Measurements from ENCODE around the gene CHL1. TPM values are rescaled to one million over a fixed set of nuclear protein-coding genes. Genes with fewer than 3 reads are reported as not detected.

Gene CHL1, protein sequence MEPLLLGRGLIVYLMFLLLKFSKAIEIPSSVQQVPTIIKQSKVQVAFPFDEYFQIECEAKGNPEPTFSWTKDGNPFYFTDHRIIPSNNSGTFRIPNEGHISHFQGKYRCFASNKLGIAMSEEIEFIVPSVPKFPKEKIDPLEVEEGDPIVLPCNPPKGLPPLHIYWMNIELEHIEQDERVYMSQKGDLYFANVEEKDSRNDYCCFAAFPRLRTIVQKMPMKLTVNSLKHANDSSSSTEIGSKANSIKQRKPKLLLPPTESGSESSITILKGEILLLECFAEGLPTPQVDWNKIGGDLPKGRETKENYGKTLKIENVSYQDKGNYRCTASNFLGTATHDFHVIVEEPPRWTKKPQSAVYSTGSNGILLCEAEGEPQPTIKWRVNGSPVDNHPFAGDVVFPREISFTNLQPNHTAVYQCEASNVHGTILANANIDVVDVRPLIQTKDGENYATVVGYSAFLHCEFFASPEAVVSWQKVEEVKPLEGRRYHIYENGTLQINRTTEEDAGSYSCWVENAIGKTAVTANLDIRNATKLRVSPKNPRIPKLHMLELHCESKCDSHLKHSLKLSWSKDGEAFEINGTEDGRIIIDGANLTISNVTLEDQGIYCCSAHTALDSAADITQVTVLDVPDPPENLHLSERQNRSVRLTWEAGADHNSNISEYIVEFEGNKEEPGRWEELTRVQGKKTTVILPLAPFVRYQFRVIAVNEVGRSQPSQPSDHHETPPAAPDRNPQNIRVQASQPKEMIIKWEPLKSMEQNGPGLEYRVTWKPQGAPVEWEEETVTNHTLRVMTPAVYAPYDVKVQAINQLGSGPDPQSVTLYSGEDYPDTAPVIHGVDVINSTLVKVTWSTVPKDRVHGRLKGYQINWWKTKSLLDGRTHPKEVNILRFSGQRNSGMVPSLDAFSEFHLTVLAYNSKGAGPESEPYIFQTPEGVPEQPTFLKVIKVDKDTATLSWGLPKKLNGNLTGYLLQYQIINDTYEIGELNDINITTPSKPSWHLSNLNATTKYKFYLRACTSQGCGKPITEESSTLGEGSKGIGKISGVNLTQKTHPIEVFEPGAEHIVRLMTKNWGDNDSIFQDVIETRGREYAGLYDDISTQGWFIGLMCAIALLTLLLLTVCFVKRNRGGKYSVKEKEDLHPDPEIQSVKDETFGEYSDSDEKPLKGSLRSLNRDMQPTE (N-terminal part only)
- total RNA-seq (10 to 100 TPM in 3 of 10 donors, 1 to 10 TPM in 5, under 1 TPM in 2; 0.55 to 28.8 (median 3.3) TPM), polyA plus RNA-seq (1 to 10 TPM; 1.0 to 2.3 TPM)
- long read RNA-seq, donor 1, partial matches to known transcripts: 0 of 2 reads
- long read RNA-seq, donor 1, other reads (novel, unspliced or antisense): 2 of 2 reads
- long read RNA-seq, donor 2, partial matches to known transcripts: 1 of 9 reads
- long read RNA-seq, donor 2, other reads (novel, unspliced or antisense): 8 of 9 reads
- long read RNA-seq, donor 3, partial matches to known transcripts: 3 of 17 reads
- long read RNA-seq, donor 3, other reads (novel, unspliced or antisense): 14 of 17 reads

DNA sequence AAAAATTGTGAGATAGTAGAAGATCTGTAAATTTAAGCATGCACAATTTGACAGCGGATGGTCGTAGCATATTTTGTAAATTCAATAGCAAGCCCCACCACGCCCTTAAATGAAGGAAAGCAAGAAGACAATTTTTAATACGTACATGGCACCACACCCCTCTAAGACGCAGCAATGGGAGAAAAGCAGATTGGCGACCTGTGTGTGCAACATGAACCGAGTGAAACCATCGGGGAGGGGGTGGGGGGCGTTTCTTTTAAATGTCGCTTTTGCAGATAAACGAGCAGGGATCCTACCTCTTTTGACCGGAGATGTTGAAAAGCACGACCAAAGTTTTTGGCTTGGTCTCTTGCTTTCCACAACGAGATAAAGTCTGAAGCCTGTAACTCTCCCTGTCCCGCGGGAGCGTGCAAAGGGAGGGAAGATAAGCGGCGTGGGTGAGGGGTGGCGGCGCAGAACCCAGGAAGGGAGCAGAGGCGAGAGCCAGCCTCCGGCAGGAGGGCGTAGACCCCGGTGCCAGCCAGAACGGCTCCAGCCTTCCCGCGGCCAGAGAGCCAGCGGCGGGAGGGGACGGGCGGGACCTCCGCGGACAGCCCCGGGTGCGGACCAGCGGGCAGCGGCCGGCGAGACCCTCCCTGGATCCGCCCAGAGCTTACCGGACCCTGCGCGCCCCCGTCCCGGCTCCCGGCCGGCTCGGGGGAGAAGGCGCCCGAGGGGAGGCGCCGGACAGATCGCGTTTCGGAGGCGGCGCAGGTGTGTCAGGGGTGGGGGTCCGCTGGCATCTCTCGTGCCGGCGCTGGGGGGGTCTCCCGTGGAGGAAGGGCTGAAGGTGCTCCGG, at the start of gene CHL1:
Gene CHL1 (plus strand): TSS at position 453 of the 838 bp plus-strand sequence. CDS start 123,014 bp downstream, outside the sequence.
- DNase-seq (peak in 1 of 2 donors; percentile 16), ATAC-seq (peak in 5 of 8 donors; percentile 17 to 71 (median 25))
- WGBS, 2 donors: 1 to 2% methylated on average over 63 to 64 of the region's 64 CpGs
- Histone ChIP-seq H3K36me3 (no peaks in the 10 kb centered on the region), H3K4me1 (peaks cover 0 to 16% (median 14%) of the 10 kb centered on the region in 9 donors), H3K27ac (peak within 1 kb of the TSS in 1 of 10 donors; percentile 31), H3K27me3 (peaks cover 0 to 61% (median 49%) of the 10 kb centered on the region in 7 donors), H3K9me3 (peaks cover 0 to 5% (median 0%) of the 10 kb centered on the region in 11 donors), H3K4me3 (peak within 1 kb of the TSS; percentile 11 to 55 (median 46))
- TF ChIP-seq, protein P1, sequence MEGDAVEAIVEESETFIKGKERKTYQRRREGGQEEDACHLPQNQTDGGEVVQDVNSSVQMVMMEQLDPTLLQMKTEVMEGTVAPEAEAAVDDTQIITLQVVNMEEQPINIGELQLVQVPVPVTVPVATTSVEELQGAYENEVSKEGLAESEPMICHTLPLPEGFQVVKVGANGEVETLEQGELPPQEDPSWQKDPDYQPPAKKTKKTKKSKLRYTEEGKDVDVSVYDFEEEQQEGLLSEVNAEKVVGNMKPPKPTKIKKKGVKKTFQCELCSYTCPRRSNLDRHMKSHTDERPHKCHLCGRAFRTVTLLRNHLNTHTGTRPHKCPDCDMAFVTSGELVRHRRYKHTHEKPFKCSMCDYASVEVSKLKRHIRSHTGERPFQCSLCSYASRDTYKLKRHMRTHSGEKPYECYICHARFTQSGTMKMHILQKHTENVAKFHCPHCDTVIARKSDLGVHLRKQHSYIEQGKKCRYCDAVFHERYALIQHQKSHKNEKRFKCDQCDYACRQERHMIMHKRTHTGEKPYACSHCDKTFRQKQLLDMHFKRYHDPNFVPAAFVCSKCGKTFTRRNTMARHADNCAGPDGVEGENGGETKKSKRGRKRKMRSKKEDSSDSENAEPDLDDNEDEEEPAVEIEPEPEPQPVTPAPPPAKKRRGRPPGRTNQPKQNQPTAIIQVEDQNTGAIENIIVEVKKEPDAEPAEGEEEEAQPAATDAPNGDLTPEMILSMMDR (IDR thresholded peaks at IDR 0.05): no peak
- intact Hi-C loops (cut with DNase I): no loop called here

DNA sequence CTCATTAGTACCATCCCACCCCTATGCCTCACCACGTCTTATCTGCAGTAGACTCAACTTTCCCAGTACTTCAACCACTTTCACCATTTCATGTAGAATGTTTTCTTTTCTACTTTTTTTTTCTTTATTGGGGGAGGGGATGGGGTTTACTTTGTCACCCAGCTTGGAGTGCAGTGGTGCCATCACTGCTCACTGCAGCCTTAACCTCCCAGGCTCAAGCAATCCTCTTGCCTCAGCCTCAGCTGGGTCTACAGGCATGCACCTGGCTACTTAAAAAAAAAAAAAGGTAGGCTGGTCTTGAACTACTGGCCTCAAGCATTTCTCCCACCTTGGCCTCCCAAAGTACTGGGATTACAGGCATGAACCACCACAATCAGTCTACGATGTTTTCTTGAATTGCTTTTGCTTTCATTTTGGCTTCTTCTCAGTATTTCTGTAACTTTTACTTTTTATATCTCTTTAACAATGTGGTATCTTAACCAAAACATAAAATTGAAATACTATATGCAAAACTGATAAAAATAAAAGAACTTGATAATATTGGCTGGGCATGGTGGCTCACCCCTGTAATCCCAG, 44.9 kb upstream of the CHL1 start:
- H3K4me3 ChIP-seq: no peak overlapping the region
- H3K4me1 ChIP-seq: no peaks in the 10 kb centered on the region
- intact Hi-C loops (cut with DNase I): no loop called here
- WGBS, 2 donors: 83 to 88% methylated on average over 2 of the region's 2 CpGs
- no peaks in the 10 kb centered on the region for H3K27me3 ChIP-seq
- DNase-seq: no peak
- H3K27ac ChIP-seq: no peak overlapping the region
- H3K9me3 ChIP-seq: no peaks in the 10 kb centered on the region
- no peaks in the 10 kb centered on the region for H3K36me3 ChIP-seq
- no peak for ATAC-seq
- TF ChIP-seq, protein P1 (IDR thresholded peaks at IDR 0.05): no peak

DNA sequence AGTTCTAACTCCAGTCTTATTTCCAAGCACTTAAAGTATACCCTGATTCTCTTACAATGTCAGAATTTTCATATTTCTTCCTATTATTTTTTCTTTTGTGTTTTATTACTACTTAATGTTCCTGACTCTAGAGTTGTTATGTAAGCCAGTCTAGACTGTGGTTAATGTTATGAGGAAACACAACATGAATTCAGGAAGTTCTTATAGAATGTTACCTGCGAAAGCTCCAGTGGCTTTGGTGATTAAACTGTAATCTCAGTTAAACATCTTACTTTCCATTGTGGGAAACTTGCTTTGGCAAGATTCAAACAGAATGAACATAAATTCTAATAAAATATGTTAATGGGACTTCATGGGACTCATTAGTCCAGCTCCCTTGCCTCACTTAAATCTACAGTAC, 36.6 kb upstream of the CHL1 start:
- TF ChIP-seq, protein P1 (IDR thresholded peaks at IDR 0.05): no peak
- no peaks in the 10 kb centered on the region for H3K4me1 ChIP-seq
- intact Hi-C loops (cut with DNase I): no loop called here
- no peaks in the 10 kb centered on the region for H3K36me3 ChIP-seq
- peaks cover 0 to 3% (median 0%) of the 10 kb centered on the region in 7 donors for H3K27me3 ChIP-seq
- DNase-seq (no peak), ATAC-seq (no peak)
- 66 to 71% methylated on average over 1 of the region's 1 CpG for WGBS, 2 donors
- H3K4me3 ChIP-seq: no peak overlapping the region
- no peak overlapping the region for H3K27ac ChIP-seq
- no peaks in the 10 kb centered on the region for H3K9me3 ChIP-seq
